ENCODE results near the gene BEND6.

Gene BEND6

DNA sequence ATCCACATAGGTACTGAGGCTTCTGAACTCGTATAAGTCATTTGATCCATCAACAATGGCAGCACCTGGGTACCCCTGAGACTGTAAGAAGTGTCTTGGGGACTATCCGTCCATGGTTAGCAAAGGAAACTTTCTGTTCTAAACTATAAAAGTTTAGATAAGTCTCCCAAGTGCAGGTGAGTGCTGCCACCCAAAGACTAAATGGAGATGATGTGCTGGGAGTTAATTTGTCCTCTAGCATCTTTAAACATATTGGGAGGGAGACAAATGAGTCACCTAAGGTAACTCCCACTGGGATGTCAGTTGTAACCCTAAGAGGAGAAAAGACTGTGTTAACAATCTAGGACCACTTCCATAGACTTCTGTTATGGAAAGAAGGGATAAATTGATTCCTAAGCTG lies 6.2 kb downstream of the BEND6 start:
- Histone ChIP-seq H3K36me3 (no peaks in the 10 kb centered on the region), H3K4me1 (no peaks in the 10 kb centered on the region), H3K4me3 (ENCODE audit: low read depth, low read length) (no peak overlapping the region), H3K27me3 (no peaks in the 10 kb centered on the region), H3K9me3 (no peaks in the 10 kb centered on the region)
- no peak for DNase-seq
- TF ChIP-seq, protein P1, sequence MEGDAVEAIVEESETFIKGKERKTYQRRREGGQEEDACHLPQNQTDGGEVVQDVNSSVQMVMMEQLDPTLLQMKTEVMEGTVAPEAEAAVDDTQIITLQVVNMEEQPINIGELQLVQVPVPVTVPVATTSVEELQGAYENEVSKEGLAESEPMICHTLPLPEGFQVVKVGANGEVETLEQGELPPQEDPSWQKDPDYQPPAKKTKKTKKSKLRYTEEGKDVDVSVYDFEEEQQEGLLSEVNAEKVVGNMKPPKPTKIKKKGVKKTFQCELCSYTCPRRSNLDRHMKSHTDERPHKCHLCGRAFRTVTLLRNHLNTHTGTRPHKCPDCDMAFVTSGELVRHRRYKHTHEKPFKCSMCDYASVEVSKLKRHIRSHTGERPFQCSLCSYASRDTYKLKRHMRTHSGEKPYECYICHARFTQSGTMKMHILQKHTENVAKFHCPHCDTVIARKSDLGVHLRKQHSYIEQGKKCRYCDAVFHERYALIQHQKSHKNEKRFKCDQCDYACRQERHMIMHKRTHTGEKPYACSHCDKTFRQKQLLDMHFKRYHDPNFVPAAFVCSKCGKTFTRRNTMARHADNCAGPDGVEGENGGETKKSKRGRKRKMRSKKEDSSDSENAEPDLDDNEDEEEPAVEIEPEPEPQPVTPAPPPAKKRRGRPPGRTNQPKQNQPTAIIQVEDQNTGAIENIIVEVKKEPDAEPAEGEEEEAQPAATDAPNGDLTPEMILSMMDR (IDR thresholded peaks at IDR 0.05; ENCODE audit: low read depth, low read length), result no peak

DNA sequence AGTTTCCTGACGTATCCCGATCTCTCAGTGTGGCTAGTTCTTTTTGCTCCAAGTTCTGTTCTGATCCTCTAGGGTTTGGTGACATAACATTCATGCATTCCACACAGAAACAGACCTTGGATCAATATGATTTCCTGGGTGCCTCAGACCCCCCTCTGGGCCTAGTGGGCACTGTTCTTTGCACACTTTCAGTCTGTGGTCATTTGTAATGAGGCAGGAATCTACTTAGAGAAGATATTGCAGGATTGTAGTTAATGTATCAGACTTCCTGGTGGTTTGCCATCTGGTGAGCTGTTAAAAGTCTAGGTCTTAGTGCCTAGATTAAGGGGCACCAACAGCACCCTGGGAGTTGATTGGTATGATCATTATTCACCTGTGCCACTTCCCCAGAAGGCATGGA lies 7.5 kb downstream of the BEND6 start:
- TF ChIP-seq, protein P1 (IDR thresholded peaks at IDR 0.05; ENCODE audit: low read depth, low read length), result no peak
- H3K36me3 ChIP-seq, result no peaks in the 10 kb centered on the region
- H3K27me3 ChIP-seq, result 0 out of 2 replicates have a peak, but pooled peaks cover under 1% of the 10 kb centered on the region
- H3K4me3 ChIP-seq (ENCODE audit: low read depth, low read length), result no peak overlapping the region
- H3K4me1 ChIP-seq, result no peaks in the 10 kb centered on the region
- no peaks in the 10 kb centered on the region for H3K9me3 ChIP-seq
- no peak for DNase-seq

DNA sequence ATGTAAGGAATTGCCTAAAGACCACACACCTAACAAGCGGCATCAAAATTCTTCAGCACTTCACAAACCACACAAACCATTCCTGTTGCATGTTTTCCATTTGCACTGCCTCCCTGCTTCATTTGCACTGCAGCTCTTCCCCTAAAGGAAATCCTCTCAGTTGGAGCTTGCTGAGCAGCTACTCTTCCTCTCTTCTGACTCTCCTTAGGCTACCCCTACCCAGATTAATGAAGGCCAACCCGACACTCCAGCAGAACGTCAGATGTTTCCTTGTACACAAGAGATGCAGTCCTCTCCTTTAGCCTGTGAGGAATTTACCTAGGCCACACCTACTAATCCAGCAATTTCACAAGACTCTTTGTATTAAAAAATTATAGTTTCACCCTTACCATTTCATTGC lies 8.1 kb downstream of the BEND6 start:
- Histone ChIP-seq H3K9me3 (no peaks in the 10 kb centered on the region), H3K4me3 (ENCODE audit: low read depth, low read length) (no peak overlapping the region), H3K4me1 (no peaks in the 10 kb centered on the region), H3K27me3 (0 out of 2 replicates have a peak, but pooled peaks cover 3% of the 10 kb centered on the region), H3K36me3 (no peaks in the 10 kb centered on the region)
- TF ChIP-seq, protein P1 (IDR thresholded peaks at IDR 0.05; ENCODE audit: low read depth, low read length), result no peak
- no peak for DNase-seq

DNA sequence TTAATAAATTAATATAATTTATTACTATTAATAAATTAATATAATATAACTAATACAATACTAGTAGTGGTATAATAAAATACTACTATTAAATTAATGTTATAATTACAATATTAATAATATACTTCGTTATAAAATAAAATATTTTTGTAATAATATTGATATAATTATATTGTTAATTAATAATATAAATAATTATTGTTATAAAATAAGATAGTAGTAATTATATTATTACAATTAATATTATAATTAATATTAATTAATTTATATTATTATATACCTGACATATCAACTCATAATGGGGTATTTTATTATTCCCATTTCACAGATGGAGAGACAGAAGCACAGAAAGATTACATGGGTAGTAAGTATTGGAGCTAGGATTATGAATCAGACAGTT lies 8.9 kb downstream of the BEND6 start:
- peaks cover 3% of the 10 kb centered on the region; the same call in 1 of the 2 replicates for H3K27me3 ChIP-seq
- H3K4me1 ChIP-seq, result no peaks in the 10 kb centered on the region
- no peaks in the 10 kb centered on the region for H3K36me3 ChIP-seq
- TF ChIP-seq, protein P1 (IDR thresholded peaks at IDR 0.05; ENCODE audit: low read depth, low read length), result no peak
- no peak overlapping the region for H3K4me3 ChIP-seq (ENCODE audit: low read depth, low read length)
- H3K9me3 ChIP-seq, result no peaks in the 10 kb centered on the region
- no peak for DNase-seq

DNA sequence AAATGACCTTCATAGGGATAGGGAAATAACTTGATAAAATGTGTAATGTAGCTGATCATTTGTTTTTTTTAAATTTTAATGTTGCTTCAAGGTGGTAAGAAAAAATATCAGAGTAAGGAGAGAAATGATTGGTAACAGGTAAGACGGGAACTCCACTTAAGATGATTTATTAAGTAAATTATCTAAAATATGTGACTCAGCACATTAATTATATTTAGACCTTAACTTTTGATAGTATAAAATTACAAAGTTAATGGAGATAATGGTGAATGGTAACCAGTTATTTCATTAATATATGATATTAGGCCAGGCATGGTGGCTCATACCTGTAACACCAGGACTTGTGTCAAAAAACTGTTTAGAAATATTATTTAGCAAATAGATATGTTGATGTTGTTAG lies 10.2 kb downstream of the BEND6 start:
- Histone ChIP-seq H3K36me3 (no peaks in the 10 kb centered on the region), H3K4me1 (no peaks in the 10 kb centered on the region), H3K9me3 (no peaks in the 10 kb centered on the region), H3K4me3 (ENCODE audit: low read depth, low read length) (no peak overlapping the region), H3K27me3 (peaks cover 3% of the 10 kb centered on the region; the same call in 1 of the 2 replicates)
- no peak for DNase-seq
- TF ChIP-seq, protein P1 (IDR thresholded peaks at IDR 0.05; ENCODE audit: low read depth, low read length), result no peak

DNA sequence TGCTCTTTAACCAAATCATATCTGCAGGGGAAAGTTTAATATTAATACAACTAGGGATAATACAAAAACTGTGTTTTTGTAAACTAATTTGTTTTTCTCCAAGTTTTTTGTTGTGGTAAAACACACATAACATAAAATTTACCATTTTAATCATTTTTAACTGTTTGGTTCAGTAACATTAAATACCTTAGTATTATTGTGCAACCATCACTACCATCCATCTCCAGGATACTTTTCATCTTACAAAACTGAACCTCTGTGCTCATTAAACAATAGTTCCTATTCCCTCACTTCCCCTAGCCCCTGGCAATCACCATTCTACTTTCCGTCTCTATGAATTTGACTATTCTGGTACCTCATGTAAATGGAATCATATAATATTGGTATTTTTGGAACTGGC lies 15.9 kb downstream of the BEND6 start:
- TF ChIP-seq, protein P1 (IDR thresholded peaks at IDR 0.05; ENCODE audit: low read depth, low read length), result no peak
- H3K27me3 ChIP-seq, result peaks cover 3% of the 10 kb centered on the region; the same call in 1 of the 2 replicates
- no peak for DNase-seq
- no peaks in the 10 kb centered on the region for H3K36me3 ChIP-seq
- no peaks in the 10 kb centered on the region for H3K9me3 ChIP-seq
- H3K4me3 ChIP-seq (ENCODE audit: low read depth, low read length), result no peak overlapping the region
- no peaks in the 10 kb centered on the region for H3K4me1 ChIP-seq

Data from BE2C (cell line).